Esophagus (tissue), 2 donors: Measurements from ENCODE around the gene DNAAF8. TPM values are rescaled to one million over a fixed set of nuclear protein-coding genes. Genes with fewer than 3 reads are reported as not detected.

Experiments
- H3K27ac ChIP-seq, 2 donors: one replicate each; pipeline ENCODE4 v1.5.1; 2013; ENCODE audit warnings: low read depth in 2 of 2, mild to moderate bottlenecking in 2 of 2, inconsistent platforms in 1 of 2, low read length in 1 of 2, moderate library complexity in 1 of 2
- H3K27me3 ChIP-seq, 2 donors: one replicate each; pipeline ENCODE4 v1.6.1; 2013; ENCODE audit warnings: low read length in 2 of 2, control low read depth in 1 of 2, mild to moderate bottlenecking in 1 of 2; ENCODE audit not compliant: insufficient read depth in 2 of 2, control insufficient read depth in 1 of 2
- H3K36me3 ChIP-seq, 2 donors: one replicate each; pipeline ENCODE4 v1.6.1; 2013; ENCODE audit warnings: low read length in 1 of 2; ENCODE audit not compliant: control insufficient read depth in 2 of 2, insufficient read depth in 2 of 2
- H3K4me1 ChIP-seq, 2 donors: one replicate each; pipeline ENCODE4 v1.6.1; 2013; ENCODE audit warnings: low read length in 1 of 2; ENCODE audit not compliant: control insufficient read depth in 2 of 2, insufficient read depth in 2 of 2
- H3K4me3 ChIP-seq, 2 donors: one replicate each; pipeline ENCODE4 v1.5.1; 2013; ENCODE audit warnings: low read length in 2 of 2, mild to moderate bottlenecking in 2 of 2, low read depth in 1 of 2, moderate library complexity in 1 of 2
- H3K9me3 ChIP-seq, 2 donors: one replicate each; pipeline ENCODE4 v1.6.1; 2013; ENCODE audit warnings: mild to moderate bottlenecking in 2 of 2, low read depth in 1 of 2, low read length in 1 of 2, moderate library complexity in 1 of 2; ENCODE audit not compliant: control insufficient read depth in 2 of 2, insufficient read depth in 1 of 2
- WGBS, 2 donors: extraction: QIAGEN DNeasy Blood & Tissue Kit; methylation state at CpG; one replicate each; pipeline ENCODE4 v1.1.7; 2013; 5-methylcytosine and 5-hydroxymethylcytosine counted together
- polyA plus RNA-seq, 2 donors: library from polyadenylated mRNA; stranded (reverse); fragments of 200-250 nt; gene quantifications; one replicate each; pipeline ENCODE4 v1.2.3, GENCODE V29; 2013
- donor health status: healthy with polysubstance abuse.
- donor health status: Bipolar disorder and iron deficiency.

DNAAF8 gene
- polyA plus RNA-seq, 2 donors: 0.39 to 0.81 TPM

DNA sequence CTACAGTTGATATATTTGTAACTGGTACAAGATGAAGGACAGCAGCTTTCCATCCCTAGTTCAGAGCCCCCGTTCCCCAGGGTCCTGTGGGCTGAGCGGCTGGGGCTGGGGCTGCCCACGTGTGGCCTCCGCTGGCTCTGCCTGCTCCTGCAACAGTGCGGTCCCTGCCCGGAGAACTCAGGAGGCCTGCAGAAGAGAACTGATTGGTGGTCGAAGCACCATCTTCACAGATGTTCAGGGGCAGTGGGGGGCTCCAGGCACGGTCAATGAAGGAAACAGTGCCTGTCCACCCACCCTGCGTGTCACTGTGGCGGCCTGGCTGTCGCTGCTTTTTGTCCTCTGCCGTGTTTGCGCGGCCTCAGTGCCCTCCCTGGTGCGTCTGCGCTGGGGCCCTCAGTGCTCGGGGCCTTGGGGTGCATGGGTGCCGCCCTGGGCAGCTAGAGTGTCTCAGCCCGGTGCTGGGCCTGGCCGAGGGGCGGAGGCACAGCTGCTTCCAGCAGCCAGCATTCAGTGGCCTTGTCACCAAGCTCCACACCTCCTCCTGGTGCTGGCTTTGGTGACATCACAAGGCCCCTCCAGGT, 45.2 kb upstream of the DNAAF8 start:
- Histone ChIP-seq H3K9me3 (no peaks in the 10 kb centered on the region), H3K36me3 (peaks cover 0 to 46% of the 10 kb centered on the region in 2 donors)
- 90 to 91% methylated on average over 21 of the region's 21 CpGs for WGBS, 2 donors

GRCh38 chr16:4689864-4690704, 44.3 kb upstream of the DNAAF8 start:
- 81 to 85% methylated on average over 31 of the region's 31 CpGs for WGBS, 2 donors

More for the DNA sequence above, 45.2 kb upstream of the DNAAF8 start:
- H3K4me3 ChIP-seq: no peak overlapping the region
- no peak overlapping the region for H3K27ac ChIP-seq
- no peaks in the 10 kb centered on the region for H3K27me3 ChIP-seq
- H3K4me1 ChIP-seq: peaks cover 0 to 11% of the 10 kb centered on the region in 2 donors

DNA sequence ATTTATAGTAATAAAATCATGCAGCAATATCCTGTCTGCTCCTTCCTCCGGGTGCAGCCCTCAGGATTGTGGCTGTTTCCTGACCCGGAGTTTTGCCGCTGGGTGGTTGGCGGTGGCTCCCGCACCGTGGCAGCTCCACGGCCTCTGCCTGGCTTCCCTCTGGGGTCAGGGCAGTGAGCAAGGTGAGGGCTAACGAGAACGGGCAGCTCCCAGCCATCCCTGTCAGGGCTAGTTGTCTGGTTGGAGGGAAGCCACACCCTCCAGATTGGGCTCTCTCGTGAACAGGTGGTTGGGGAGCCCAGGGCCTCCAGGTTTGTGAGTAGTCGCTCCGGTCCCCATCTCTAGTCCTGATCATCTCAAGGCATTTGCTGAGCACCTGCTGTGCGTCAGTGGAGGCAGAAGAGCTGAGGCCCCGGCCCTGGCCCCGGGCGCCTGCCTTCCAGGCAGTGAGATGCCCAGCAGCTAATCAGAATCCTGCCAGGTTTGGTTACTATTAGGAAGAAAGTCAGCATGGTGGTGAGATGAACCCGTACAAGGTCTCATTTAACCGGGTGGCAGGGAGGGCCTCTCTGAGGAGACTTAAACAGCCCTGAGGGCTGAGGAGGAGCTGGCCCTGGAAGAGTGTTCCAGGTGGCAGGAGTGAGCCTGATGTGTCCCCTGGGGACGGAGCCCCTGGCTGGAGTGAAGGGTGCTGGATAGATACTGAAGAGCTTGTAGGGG, 43.2 kb upstream of the DNAAF8 start:
- Histone ChIP-seq H3K4me3 (no peak overlapping the region), H3K36me3 (peaks cover 0 to 41% of the 10 kb centered on the region in 2 donors), H3K9me3 (no peaks in the 10 kb centered on the region), H3K4me1 (peaks cover 4 to 11% of the 10 kb centered on the region in 2 donors), H3K27ac (peak overlapping the region in 1 of 2 donors; percentile 3), H3K27me3 (no peaks in the 10 kb centered on the region)
- 58 to 67% methylated on average over 19 of the region's 19 CpGs for WGBS, 2 donors

More at GRCh38 chr16:4689864-4690704, 44.3 kb upstream of the DNAAF8 start:
- H3K4me1 ChIP-seq: peaks cover 4 to 11% of the 10 kb centered on the region in 2 donors
- H3K4me3 ChIP-seq: no peak overlapping the region
- H3K27me3 ChIP-seq: no peaks in the 10 kb centered on the region
- no peak overlapping the region for H3K27ac ChIP-seq
- no peaks in the 10 kb centered on the region for H3K9me3 ChIP-seq
- peaks cover 0 to 43% of the 10 kb centered on the region in 2 donors for H3K36me3 ChIP-seq

DNA sequence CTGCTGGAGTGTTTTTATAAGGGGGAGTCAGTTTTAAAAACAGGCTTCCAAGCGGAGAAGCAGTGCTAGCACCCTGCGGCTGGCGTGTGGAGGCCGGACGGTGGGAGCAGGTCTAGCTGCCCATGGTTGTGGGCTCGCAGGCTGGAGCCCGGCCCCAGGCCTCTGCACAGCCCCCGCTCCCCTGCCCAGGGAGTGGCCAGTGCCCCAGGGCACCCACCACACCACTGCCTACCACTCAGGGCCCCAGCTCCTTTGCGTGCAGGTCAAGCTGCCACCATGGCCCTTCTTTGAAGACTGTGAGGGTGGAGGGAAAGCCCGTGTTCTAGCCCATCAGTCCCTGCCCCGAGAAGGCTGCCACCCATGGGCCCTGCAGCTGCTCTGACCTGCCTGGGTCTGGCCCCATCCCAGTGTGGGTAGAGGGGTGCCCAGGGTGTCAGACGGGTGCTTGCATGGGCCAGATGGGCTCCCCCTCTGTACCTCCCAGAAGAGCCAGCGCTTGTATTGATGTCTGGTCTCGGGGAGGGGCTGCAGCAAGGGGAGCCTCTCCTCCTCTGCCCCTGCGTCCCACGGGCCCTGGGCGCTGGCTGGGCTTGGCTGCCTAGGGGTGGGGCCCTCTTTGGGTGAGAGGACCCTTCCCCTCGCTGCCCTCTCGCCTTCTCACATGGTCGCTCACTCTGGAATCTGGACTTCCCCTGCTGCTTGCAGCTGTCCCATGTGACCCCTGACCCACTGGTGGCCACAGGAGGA, 42.5 kb upstream of the DNAAF8 start:
- Histone ChIP-seq H3K9me3 (no peaks in the 10 kb centered on the region), H3K27me3 (no peaks in the 10 kb centered on the region), H3K4me3 (no peak overlapping the region), H3K36me3 (peaks cover 0 to 38% of the 10 kb centered on the region in 2 donors), H3K4me1 (peaks cover 4 to 11% of the 10 kb centered on the region in 2 donors), H3K27ac (no peak overlapping the region)
- WGBS, 2 donors: 76% methylated on average over 20 of the region's 20 CpGs

DNA sequence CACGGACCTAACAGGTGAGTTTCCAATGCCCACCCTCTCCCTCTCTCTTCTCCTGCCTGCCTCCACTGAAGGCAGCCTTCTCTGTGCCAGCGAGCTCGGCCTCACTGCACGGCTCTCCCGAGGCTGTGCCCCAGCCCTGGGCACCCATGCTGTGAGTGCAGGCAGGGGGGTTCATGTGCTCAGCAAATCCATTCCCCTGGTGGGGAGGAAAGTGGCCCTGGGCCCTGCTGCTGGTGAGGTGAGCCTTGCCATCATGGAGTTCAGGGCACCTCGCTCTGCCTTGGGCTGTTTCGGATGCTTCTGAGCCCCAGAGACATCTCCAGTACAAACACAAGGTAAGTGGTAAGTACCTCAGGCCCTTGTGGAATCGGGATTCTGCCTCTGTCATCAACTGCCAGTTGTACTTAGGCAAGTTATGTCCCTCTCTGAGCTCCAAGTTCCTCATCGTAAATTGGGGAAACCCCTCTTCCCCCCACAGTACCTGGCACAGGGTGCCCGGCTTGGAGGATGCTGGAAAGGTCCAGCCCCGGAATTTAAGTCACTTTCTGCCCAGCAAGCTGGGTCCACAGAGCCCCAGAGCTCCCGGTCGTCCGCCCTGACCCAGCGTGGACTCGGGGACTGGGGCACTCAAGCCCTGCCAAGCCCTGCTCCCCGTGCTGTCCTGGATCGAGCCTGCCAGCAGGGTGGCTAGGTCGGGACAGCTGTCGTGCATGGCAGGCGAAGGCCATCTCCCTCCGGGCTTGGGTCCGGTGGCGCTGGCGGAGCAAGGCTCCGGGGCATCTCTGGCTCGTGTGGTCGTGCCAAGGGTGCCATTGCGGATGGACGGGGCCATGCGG, 41.7 kb upstream of the DNAAF8 start:
- 16 to 19% methylated on average over 31 of the region's 31 CpGs for WGBS, 2 donors
- H3K36me3 ChIP-seq: peaks cover 0 to 42% of the 10 kb centered on the region in 2 donors
- H3K4me3 ChIP-seq: peak overlapping the region; percentile 73 to 96
- H3K4me1 ChIP-seq: peaks cover 4 to 11% of the 10 kb centered on the region in 2 donors
- H3K27ac ChIP-seq: peak overlapping the region; percentile 62 to 69
- H3K27me3 ChIP-seq: no peaks in the 10 kb centered on the region
- H3K9me3 ChIP-seq: no peaks in the 10 kb centered on the region

DNA sequence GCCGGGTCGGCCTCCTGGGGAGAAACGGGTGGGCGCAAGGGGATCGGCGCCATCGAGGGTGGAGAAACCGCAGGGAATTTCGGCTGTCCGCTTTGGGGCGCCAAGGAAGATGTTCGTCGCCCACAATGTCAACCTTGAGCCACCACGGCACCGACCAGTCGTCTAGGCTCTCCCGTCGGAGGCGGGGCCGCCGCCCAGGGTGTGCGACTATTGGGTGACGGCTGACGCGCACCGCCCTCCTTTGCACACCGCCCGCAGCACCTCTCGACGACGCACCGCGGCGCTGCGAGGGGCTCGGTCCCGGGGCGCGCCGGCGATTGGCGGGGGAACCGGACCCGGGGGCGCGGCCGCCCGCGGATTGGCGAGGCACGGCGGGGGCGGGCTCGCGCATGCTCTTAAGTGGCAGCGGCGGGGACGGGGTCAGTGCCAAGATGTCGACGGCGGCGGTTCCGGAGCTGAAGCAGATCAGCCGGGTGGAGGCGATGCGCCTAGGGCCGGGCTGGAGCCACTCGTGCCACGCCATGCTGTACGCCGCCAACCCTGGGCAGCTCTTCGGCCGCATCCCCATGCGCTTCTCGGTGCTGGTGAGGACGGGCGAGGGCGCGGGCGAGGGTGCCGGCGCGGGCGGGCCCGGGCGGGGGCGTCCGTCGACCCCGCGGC, 40.9 kb upstream of the DNAAF8 start, which contains the start of gene NUDT16L1:
Gene NUDT16L1, plus strand, starts transcription at position 267 of the 660 bp plus-strand sequence. Its CDS starts 165 bp downstream, at position 432.
- Histone ChIP-seq H3K27me3 (no peaks in the 10 kb centered on the region), H3K27ac (peak within 1 kb of the TSS; percentile 95 to 96), H3K4me3 (peak within 1 kb of the TSS; percentile 73 to 96), H3K4me1 (peaks cover 4 to 11% of the 10 kb centered on the region in 2 donors), H3K9me3 (no peaks in the 10 kb centered on the region), H3K36me3 (peaks cover 0 to 46% of the 10 kb centered on the region in 2 donors)
- 0 to 1% methylated on average over 83 to 91 of the region's 91 CpGs for WGBS, 2 donors

DNA sequence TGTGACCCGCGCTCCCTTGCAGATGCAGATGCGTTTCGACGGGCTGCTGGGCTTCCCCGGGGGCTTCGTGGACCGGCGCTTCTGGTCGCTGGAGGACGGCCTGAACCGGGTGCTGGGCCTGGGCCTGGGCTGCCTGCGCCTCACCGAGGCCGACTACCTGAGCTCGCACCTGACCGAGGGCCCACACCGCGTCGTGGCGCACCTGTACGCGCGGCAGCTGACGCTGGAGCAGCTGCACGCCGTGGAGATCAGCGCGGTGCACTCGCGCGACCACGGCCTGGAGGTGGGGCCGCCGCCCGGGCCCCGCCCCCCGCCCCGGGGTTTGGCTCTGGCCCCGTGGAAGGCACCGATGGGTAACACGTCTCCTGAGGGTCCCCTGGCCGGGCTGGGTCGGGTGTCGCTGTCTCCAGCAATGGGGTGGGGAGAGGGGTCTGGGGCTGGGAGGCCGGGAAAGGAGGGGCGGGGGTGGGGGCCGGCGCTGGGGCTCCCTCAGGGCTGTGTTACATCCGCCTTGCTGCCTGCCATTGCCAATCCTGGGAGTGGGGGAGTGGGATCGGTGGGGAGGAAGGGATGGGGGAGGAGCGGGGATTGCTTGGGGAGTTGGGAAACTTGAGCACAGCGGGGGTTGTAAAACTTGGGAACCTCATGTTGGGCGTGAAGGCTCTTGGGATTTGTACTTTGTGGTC, 40.2 kb upstream of the DNAAF8 start:
- peaks cover 4 to 11% of the 10 kb centered on the region in 2 donors for H3K4me1 ChIP-seq
- 2% methylated on average over 51 to 54 of the region's 54 CpGs for WGBS, 2 donors
- H3K36me3 ChIP-seq: peaks cover 0 to 47% of the 10 kb centered on the region in 2 donors

More for the DNA sequence above, 40.2 kb upstream of the DNAAF8 start:
- no peaks in the 10 kb centered on the region for H3K9me3 ChIP-seq
- H3K4me3 ChIP-seq: peak overlapping the region; percentile 73 to 96
- H3K27ac ChIP-seq: peak overlapping the region; percentile 95 to 96
- H3K27me3 ChIP-seq: no peaks in the 10 kb centered on the region
